22Rv1 (cell line): ENCODE data around the gene MMP19.

Experiments
- ZFX ChIP-seq: fragments of 450-650 bp; IDR thresholded peaks from 2 replicates; pipeline ENCODE4 v1.6.1; 2017; ENCODE audit warnings: antibody characterized with exemption, borderline replicate concordance
- TF ChIP-seq, protein P1 (sequence below): fragments of 450-650 bp; IDR thresholded peaks from 2 replicates; pipeline ENCODE4 v1.5.1; 2017; ENCODE audit warnings: mild to moderate bottlenecking

DNA sequence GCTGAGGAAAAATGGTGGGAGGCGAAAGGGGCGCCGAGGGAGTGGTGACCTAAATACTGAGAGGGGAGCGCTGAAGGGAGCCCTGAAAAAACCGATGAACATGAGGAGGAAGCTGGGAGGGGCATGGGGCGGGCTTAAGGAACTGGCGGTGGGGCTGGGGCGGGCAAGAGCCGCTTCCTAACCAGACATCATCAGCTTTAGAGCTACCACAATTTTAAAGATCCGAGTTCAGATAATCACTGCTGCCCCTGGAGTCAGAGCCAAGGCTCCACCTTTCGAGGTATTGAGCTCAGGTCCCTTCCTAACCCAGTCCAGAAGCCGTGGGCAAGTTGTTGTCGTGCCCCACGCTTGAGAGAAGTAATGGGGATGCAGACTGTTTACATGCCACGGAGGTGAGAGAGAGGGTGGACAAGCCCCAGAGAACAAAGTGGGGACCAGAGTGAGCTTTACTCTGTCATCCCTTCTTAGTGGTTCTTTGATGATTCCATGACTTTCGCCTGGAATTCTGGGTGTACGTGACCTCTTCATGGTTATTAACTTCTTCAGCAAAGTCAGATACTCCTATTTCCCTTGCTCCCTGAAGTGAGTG is 24.5 kb downstream of the MMP19 start:
- TF ChIP-seq, protein P1, sequence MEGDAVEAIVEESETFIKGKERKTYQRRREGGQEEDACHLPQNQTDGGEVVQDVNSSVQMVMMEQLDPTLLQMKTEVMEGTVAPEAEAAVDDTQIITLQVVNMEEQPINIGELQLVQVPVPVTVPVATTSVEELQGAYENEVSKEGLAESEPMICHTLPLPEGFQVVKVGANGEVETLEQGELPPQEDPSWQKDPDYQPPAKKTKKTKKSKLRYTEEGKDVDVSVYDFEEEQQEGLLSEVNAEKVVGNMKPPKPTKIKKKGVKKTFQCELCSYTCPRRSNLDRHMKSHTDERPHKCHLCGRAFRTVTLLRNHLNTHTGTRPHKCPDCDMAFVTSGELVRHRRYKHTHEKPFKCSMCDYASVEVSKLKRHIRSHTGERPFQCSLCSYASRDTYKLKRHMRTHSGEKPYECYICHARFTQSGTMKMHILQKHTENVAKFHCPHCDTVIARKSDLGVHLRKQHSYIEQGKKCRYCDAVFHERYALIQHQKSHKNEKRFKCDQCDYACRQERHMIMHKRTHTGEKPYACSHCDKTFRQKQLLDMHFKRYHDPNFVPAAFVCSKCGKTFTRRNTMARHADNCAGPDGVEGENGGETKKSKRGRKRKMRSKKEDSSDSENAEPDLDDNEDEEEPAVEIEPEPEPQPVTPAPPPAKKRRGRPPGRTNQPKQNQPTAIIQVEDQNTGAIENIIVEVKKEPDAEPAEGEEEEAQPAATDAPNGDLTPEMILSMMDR, result no peak
- no peak for TF ChIP-seq ZFX
